Measurements from ENCODE around the gene LAMB4. TPM values are rescaled to one million over a fixed set of nuclear protein-coding genes. Genes with fewer than 3 reads are reported as not detected.

The LAMB4 gene
- total and polyA plus RNA-seq, 8 donors: 0.22 to 0.78 (median 0.50) TPM

- Histone ChIP-seq H3K9me3 (no peaks in the 10 kb centered on the region), H3K36me3 (no peaks in the 10 kb centered on the region), H3K4me3 (no peak overlapping the region), H3K4me1 (peaks cover 0 to 9% (median 3%) of the 10 kb centered on the region in 3 donors), H3K27ac (no peak overlapping the region), H3K27me3 (no peaks in the 10 kb centered on the region)
- DNase-seq (no peak), FAIRE-seq (no peak), ATAC-seq (peak in 3 of 4 donors; percentile 74 to 82 (median 81))
- 22 to 27% methylated on average over 7 of the region's 7 CpGs for WGBS, 2 donors
- no peak for TF ChIP-seq CTCF (IDR thresholded peaks at IDR 0.05)
- intact Hi-C loops (cut with DNase I): no loop called here
These were observed 37.3 kb upstream of the LAMB4 start for GRCh38 chr7:108167460-108167859.

- Histone ChIP-seq H3K4me1 (peaks cover 0 to 9% (median 3%) of the 10 kb centered on the region in 3 donors), H3K27me3 (no peaks in the 10 kb centered on the region), H3K4me3 (no peak overlapping the region), H3K27ac (no peak overlapping the region), H3K9me3 (no peaks in the 10 kb centered on the region), H3K36me3 (no peaks in the 10 kb centered on the region)
- TF ChIP-seq CTCF (IDR thresholded peaks at IDR 0.05): no peak
- ATAC-seq (peak in 3 of 4 donors; percentile 39 to 52 (median 50)), FAIRE-seq (no peak), DNase-seq (no peak)
- intact Hi-C loops (cut with DNase I): no loop called here
- 89 to 92% methylated on average over 5 of the region's 5 CpGs for WGBS, 2 donors
These were observed 36.5 kb upstream of the LAMB4 start for GRCh38 chr7:108166687-108167086.

GRCh38 chr7:108165723-108166122 lies 35.6 kb upstream of the LAMB4 start:
- Histone ChIP-seq H3K4me1 (peaks cover 0 to 9% (median 3%) of the 10 kb centered on the region in 3 donors), H3K9me3 (no peaks in the 10 kb centered on the region), H3K27me3 (no peaks in the 10 kb centered on the region), H3K36me3 (no peaks in the 10 kb centered on the region), H3K27ac (no peak overlapping the region), H3K4me3 (no peak overlapping the region)
- FAIRE-seq (no peak), DNase-seq (no peak), ATAC-seq (no peak)
- TF ChIP-seq CTCF (IDR thresholded peaks at IDR 0.05): no peak
- intact Hi-C loops (cut with DNase I): no loop called here
- 99 to 100% methylated on average over 2 of the region's 2 CpGs for whole genome bisulfite sequencing, 2 donors

- WGBS, 2 donors: 78 to 82% methylated on average over 6 of the region's 6 CpGs
- no peaks in the 10 kb centered on the region for H3K36me3 ChIP-seq
- ATAC-seq: peak in 1 of 4 donors; percentile 38
- DNase-seq: no peak
- H3K4me3 ChIP-seq: no peak overlapping the region
- no peak for FAIRE-seq
- TF ChIP-seq CTCF (IDR thresholded peaks at IDR 0.05): no peak
- H3K9me3 ChIP-seq: no peaks in the 10 kb centered on the region
- intact Hi-C loops (cut with DNase I): no loop called here
- no peaks in the 10 kb centered on the region for H3K27me3 ChIP-seq
- peaks cover 0 to 9% (median 3%) of the 10 kb centered on the region in 3 donors for H3K4me1 ChIP-seq
- no peak overlapping the region for H3K27ac ChIP-seq
These were observed 34.8 kb upstream of the LAMB4 start for GRCh38 chr7:108164946-108165345.

- no peak for FAIRE-seq
- Histone ChIP-seq H3K36me3 (no peaks in the 10 kb centered on the region), H3K4me3 (no peak overlapping the region), H3K9me3 (no peaks in the 10 kb centered on the region), H3K4me1 (peaks cover 0 to 11% (median 3%) of the 10 kb centered on the region in 3 donors), H3K27me3 (no peaks in the 10 kb centered on the region), H3K27ac (no peak overlapping the region)
- no peak for TF ChIP-seq CTCF (IDR thresholded peaks at IDR 0.05)
- WGBS, 2 donors: 48 to 55% methylated on average over 6 of the region's 6 CpGs
- ATAC-seq: peak in 2 of 4 donors; percentile 18 to 30
- DNase-seq: no peak
- intact Hi-C loops (cut with DNase I): no loop called here
These were observed 34.2 kb upstream of the LAMB4 start for GRCh38 chr7:108164342-108164741.

Data from pancreas (tissue), 10 donors.